Neural progenitor cell (in vitro differentiated cells): ENCODE measurements around the gene CASP14. TPM values are rescaled to one million over a fixed set of nuclear protein-coding genes. Genes with fewer than 3 reads are reported as not detected.

Source experiments
- DNase-seq: peaks from one replicate; pipeline ENCODE4 v3.0.0-alpha.2; 2016; ENCODE audit warnings: low spot score
- H2AFZ ChIP-seq: fragments of 200-600 bp; sonication (generic); replicated peaks from 2 replicates; pipeline ENCODE4 v1.6.1; 2016; ENCODE audit warnings: antibody characterized with exemption
- H3F3A ChIP-seq: fragments of 200-600 bp; sonication (generic); 2 replicates; pipeline ENCODE4 v1.6.1; 2016; ENCODE audit warnings: antibody characterized with exemption, low read depth
- H3K27ac ChIP-seq: fragments of 200-600 bp; sonication (generic); 2 replicates; pipeline ENCODE4 v1.5.1; 2016; ENCODE audit warnings: mild to moderate bottlenecking
- H3K27me3 ChIP-seq: fragments of 200-600 bp; sonication (generic); 2 replicates; pipeline ENCODE4 v1.6.1; 2016; ENCODE audit warnings: mild to moderate bottlenecking, moderate library complexity
- H3K36me3 ChIP-seq: fragments of 200-600 bp; sonication (generic); 2 replicates; pipeline ENCODE4 v1.5.1; 2016
- H3K4me1 ChIP-seq: fragments of 200-600 bp; sonication (generic); 2 replicates; pipeline ENCODE4 v1.6.1; 2016; ENCODE audit warnings: mixed run types
- H3K4me2 ChIP-seq: fragments of 200-600 bp; sonication (generic); 2 replicates; pipeline ENCODE4 v1.6.1; 2016
- H3K4me3 ChIP-seq: fragments of 200-600 bp; sonication (generic); 2 replicates; pipeline ENCODE4 v1.5.1; 2016
- H3K79me2 ChIP-seq: fragments of 200-600 bp; sonication (generic); 2 replicates; pipeline ENCODE4 v1.6.1; 2016; ENCODE audit warnings: low read depth
- H3K9ac ChIP-seq: fragments of 200-600 bp; sonication (generic); 2 replicates; pipeline ENCODE4 v1.6.1; 2016
- H3K9me3 ChIP-seq: fragments of 200-600 bp; sonication (generic); 2 replicates; pipeline ENCODE4 v1.5.1; 2016; ENCODE audit warnings: low read depth
- H4K20me1 ChIP-seq: fragments of 200-600 bp; sonication (generic); 2 replicates; pipeline ENCODE4 v1.6.1; 2016; ENCODE audit warnings: low read depth
- H3K27ac Mint-ChIP-seq: 3 replicates; pipeline ENCODE4 v1.8.0; 2021; ENCODE audit warnings: mixed read lengths
- H3K27me3 Mint-ChIP-seq: 2 replicates; pipeline ENCODE4 v1.8.0; 2022; ENCODE audit warnings: low read depth, mild to moderate bottlenecking, inconsistent platforms, moderate library complexity, mixed read lengths; ENCODE audit not compliant: insufficient read depth
- H3K36me3 Mint-ChIP-seq: 3 replicates; pipeline ENCODE4 v1.8.0; 2021; ENCODE audit warnings: mixed read lengths
- H3K4me1 Mint-ChIP-seq: 3 replicates; pipeline ENCODE4 v1.8.0; 2021; ENCODE audit warnings: mixed read lengths
- H3K4me3 Mint-ChIP-seq: 3 replicates; pipeline ENCODE4 v1.8.0; 2021; ENCODE audit warnings: mild to moderate bottlenecking, moderate library complexity, mixed read lengths
- H3K9me3 Mint-ChIP-seq: 3 replicates; pipeline ENCODE4 v1.8.0; 2020; ENCODE audit warnings: mixed read lengths
- EZH2 ChIP-seq: fragments of 200-600 bp; sonication (generic); IDR thresholded peaks from 2 replicates; pipeline ENCODE4 v1.6.1; 2017; ENCODE audit warnings: antibody characterized with exemption, mild to moderate bottlenecking, moderate library complexity
- EZH2phosphoT487 ChIP-seq: fragments of 200-600 bp; sonication (generic); IDR thresholded peaks from 2 replicates; pipeline ENCODE4 v1.6.1; 2017; ENCODE audit warnings: antibody characterized with exemption
- total RNA-seq: library from RNA; depleted of rRNA; stranded (reverse); fragments of >200 nt; gene quantifications from 2 replicates; pipeline ENCODE4 v1.2.3, GENCODE V29; 2015; ENCODE audit warnings: low replicate concordance
- TF ChIP-seq, protein P1 (sequence below): fragments of 200-600 bp; sonication (generic); IDR thresholded peaks from 2 replicates; pipeline ENCODE4 v1.5.1; 2017; ENCODE audit warnings: antibody characterized with exemption, mild to moderate bottlenecking

The CASP14 gene
- total RNA-seq, 1 donor from 2014 or later: not detected

DNA sequence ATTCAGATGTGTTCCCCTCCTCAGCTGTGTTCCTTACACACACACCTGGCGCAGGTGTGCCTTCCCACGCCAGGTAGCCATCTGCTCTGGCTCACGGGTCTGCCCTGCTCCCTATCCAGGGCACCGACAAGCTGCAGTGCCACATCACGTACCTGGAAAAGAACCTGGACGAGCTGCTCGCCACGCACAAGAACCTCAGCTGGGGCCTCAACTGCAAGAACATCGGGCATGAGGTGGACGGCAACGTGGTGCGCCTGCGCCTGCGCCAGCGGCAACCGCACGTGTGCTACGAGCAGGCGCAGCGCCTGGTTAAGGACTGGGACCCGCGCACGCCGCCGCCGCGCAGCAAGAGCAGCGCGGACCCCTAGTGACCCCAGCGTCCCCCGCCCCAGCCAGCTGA is 26.5 kb upstream of the CASP14 start:
- no peaks in the 10 kb centered on the region for H3K36me3 ChIP-seq
- Mint-ChIP-seq H3K4me3 (no peak overlapping the region), H3K27ac (no peak overlapping the region)

GRCh38 chr19:15025217-15025616 is 24.1 kb upstream of the CASP14 start:
- H3F3A ChIP-seq: no peaks in the 10 kb centered on the region
- H3K36me3 Mint-ChIP-seq: no peaks in the 10 kb centered on the region
- H3K9ac ChIP-seq: no peak overlapping the region
- no peaks in the 10 kb centered on the region for H3K9me3 ChIP-seq
- H3K9me3 Mint-ChIP-seq: no peaks in the 10 kb centered on the region
- H3K27me3 Mint-ChIP-seq: peaks cover 4% of the 10 kb centered on the region
- H3K27ac Mint-ChIP-seq: no peak overlapping the region
- no peaks in the 10 kb centered on the region for H3K4me1 Mint-ChIP-seq
- no peaks in the 10 kb centered on the region for H3K27me3 ChIP-seq
- no peak overlapping the region for H3K4me3 ChIP-seq
- no peaks in the 10 kb centered on the region for H4K20me1 ChIP-seq
- H3K4me3 Mint-ChIP-seq: no peak overlapping the region
- TF ChIP-seq EZH2phosphoT487 (no peak), EZH2 (no peak)
- TF ChIP-seq, protein P1, sequence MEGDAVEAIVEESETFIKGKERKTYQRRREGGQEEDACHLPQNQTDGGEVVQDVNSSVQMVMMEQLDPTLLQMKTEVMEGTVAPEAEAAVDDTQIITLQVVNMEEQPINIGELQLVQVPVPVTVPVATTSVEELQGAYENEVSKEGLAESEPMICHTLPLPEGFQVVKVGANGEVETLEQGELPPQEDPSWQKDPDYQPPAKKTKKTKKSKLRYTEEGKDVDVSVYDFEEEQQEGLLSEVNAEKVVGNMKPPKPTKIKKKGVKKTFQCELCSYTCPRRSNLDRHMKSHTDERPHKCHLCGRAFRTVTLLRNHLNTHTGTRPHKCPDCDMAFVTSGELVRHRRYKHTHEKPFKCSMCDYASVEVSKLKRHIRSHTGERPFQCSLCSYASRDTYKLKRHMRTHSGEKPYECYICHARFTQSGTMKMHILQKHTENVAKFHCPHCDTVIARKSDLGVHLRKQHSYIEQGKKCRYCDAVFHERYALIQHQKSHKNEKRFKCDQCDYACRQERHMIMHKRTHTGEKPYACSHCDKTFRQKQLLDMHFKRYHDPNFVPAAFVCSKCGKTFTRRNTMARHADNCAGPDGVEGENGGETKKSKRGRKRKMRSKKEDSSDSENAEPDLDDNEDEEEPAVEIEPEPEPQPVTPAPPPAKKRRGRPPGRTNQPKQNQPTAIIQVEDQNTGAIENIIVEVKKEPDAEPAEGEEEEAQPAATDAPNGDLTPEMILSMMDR: peak; percentile 38
- H2AFZ ChIP-seq: no peak overlapping the region
- DNase-seq: no peak
- no peaks in the 10 kb centered on the region for H3K36me3 ChIP-seq
- H3K4me2 ChIP-seq: no peak overlapping the region
- no peaks in the 10 kb centered on the region for H3K79me2 ChIP-seq
- H3K27ac ChIP-seq: no peak overlapping the region
- no peaks in the 10 kb centered on the region for H3K4me1 ChIP-seq

More for the DNA sequence above, 26.5 kb upstream of the CASP14 start:
- Mint-ChIP-seq H3K4me1 (no peaks in the 10 kb centered on the region), H3K9me3 (no peaks in the 10 kb centered on the region), H3K36me3 (no peaks in the 10 kb centered on the region), H3K27me3 (peaks cover 5% of the 10 kb centered on the region)
- H3K27ac ChIP-seq: no peak overlapping the region
- H3K27me3 ChIP-seq: no peaks in the 10 kb centered on the region
- H3K4me1 ChIP-seq: no peaks in the 10 kb centered on the region
- H3K9ac ChIP-seq: no peak overlapping the region
- no peak overlapping the region for H2AFZ ChIP-seq
- no peaks in the 10 kb centered on the region for H3K79me2 ChIP-seq
- TF ChIP-seq EZH2phosphoT487 (no peak), EZH2 (no peak)
- no peak overlapping the region for H3K4me3 ChIP-seq
- H3K4me2 ChIP-seq: no peak overlapping the region
- no peaks in the 10 kb centered on the region for H3K9me3 ChIP-seq
- H3F3A ChIP-seq: no peaks in the 10 kb centered on the region
- DNase-seq: no peak
- H4K20me1 ChIP-seq: no peaks in the 10 kb centered on the region

- Mint-ChIP-seq H3K4me3 (no peak overlapping the region), H3K9me3 (no peaks in the 10 kb centered on the region)
These were observed 20.8 kb upstream of the CASP14 start for GRCh38 chr19:15028490-15028889.

GRCh38 chr19:15031675-15032074 is 17.6 kb upstream of the CASP14 start:
- Histone ChIP-seq H4K20me1 (no peaks in the 10 kb centered on the region), H3K9me3 (no peaks in the 10 kb centered on the region), H3F3A (no peaks in the 10 kb centered on the region), H3K36me3 (no peaks in the 10 kb centered on the region), H3K4me3 (no peak overlapping the region), H3K4me1 (no peaks in the 10 kb centered on the region), H2AFZ (no peak overlapping the region), H3K9ac (no peak overlapping the region), H3K4me2 (no peak overlapping the region), H3K79me2 (no peaks in the 10 kb centered on the region), H3K27me3 (no peaks in the 10 kb centered on the region), H3K27ac (no peak overlapping the region)
- Mint-ChIP-seq H3K36me3 (no peaks in the 10 kb centered on the region), H3K9me3 (no peaks in the 10 kb centered on the region), H3K4me3 (no peak overlapping the region), H3K4me1 (no peaks in the 10 kb centered on the region), H3K27me3 (peaks cover 8% of the 10 kb centered on the region), H3K27ac (no peak overlapping the region)
- DNase-seq: no peak
- TF ChIP-seq EZH2 (no peak), EZH2phosphoT487 (no peak)
- TF ChIP-seq, protein P1: no peak

More at GRCh38 chr19:15028490-15028889, 20.8 kb upstream of the CASP14 start:
- H3K9me3 ChIP-seq: no peaks in the 10 kb centered on the region
- H3K36me3 ChIP-seq: no peaks in the 10 kb centered on the region
- no peak overlapping the region for H3K27ac ChIP-seq
- no peak overlapping the region for H3K9ac ChIP-seq
- Mint-ChIP-seq H3K4me1 (no peaks in the 10 kb centered on the region), H3K36me3 (no peaks in the 10 kb centered on the region), H3K27me3 (peaks cover 3% of the 10 kb centered on the region), H3K27ac (no peak overlapping the region)
- no peak overlapping the region for H3K4me2 ChIP-seq
- H3K79me2 ChIP-seq: no peaks in the 10 kb centered on the region
- H2AFZ ChIP-seq: no peak overlapping the region
- H3K27me3 ChIP-seq: no peaks in the 10 kb centered on the region
- no peak overlapping the region for H3K4me3 ChIP-seq
- no peaks in the 10 kb centered on the region for H3K4me1 ChIP-seq
- H4K20me1 ChIP-seq: no peaks in the 10 kb centered on the region
- TF ChIP-seq, protein P1: no peak
- no peak for TF ChIP-seq EZH2phosphoT487
- TF ChIP-seq EZH2: no peak
- no peak for DNase-seq
- no peaks in the 10 kb centered on the region for H3F3A ChIP-seq
